Inflammatory macrophage (primary cell): ENCODE data around the gene EDARADD.
"Not testable (repeated sequence)": the region's sequence is repeated elsewhere in the genome, so short reads cannot be mapped to it uniquely, and the experiment has no call there.

ENCODE experiments used
- DNase-seq, 2 donors: peaks; one replicate each; pipeline ENCODE4 v3.0.0-alpha.2; 2020 to 2022
- total RNA-seq, 18 experiments: gene quantifications; one replicate each; lab custom pipeline; 2026; ENCODE audit warnings: mixed read lengths in 6 of 18, inconsistent platforms in 2 of 18; lab: John Stamatoyannopoulos, UW

The EDARADD gene
- 0 to 1.4 (median 0.06) reads per million in 18 experiments for total RNA-seq

- peak in 1 of 2 donors; percentile 13 for DNase-seq
These were observed at the start of gene EDARADD for GRCh38 chr1:236393681-236394481. Gene EDARADD (plus strand): TSS chr1:236394286. CDS start chr1:236394445, 159 bp downstream.

GRCh38 chr1:236345728-236346127 lies 48.4 kb upstream of the EDARADD start:
- DNase-seq = peak in 1 of 2 donors; percentile 13

GRCh38 chr1:236348071-236348470 lies 46.0 kb upstream of the EDARADD start:
- no peak for DNase-seq

- DNase-seq = no peak
These were observed 43.8 kb upstream of the EDARADD start for GRCh38 chr1:236350308-236350707.

- no peak for DNase-seq
These were observed 42.1 kb upstream of the EDARADD start for GRCh38 chr1:236351875-236352573.

GRCh38 chr1:236352747-236353146 lies 41.3 kb upstream of the EDARADD start:
- DNase-seq = not testable (repeated sequence)

DNA sequence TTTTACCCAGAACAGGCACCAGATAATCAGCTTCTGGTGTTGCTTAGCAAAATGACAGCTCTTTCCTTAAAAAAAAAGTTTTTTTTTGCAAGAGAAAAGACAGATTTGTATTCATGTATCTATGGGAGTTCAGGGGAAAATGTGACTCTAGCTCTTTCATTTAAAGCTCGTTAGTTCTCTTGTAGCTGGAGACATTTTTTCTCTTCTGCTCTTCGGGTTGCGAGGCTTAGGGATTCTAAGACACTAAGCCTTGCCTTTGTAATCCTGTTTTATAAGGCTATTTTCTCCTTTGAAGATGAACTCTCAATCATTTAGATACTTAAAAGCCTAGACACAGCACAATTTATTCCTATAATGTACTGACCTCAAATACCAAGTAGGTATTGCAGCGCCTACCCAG lies 40.3 kb upstream of the EDARADD start:
- no peak for DNase-seq

- DNase-seq = no peak
These were observed 39.5 kb upstream of the EDARADD start for GRCh38 chr1:236354330-236355147.

GRCh38 chr1:236356141-236356540 lies 37.9 kb upstream of the EDARADD start:
- DNase-seq = no peak

- DNase-seq = no peak
These were observed 32.0 kb upstream of the EDARADD start for GRCh38 chr1:236361909-236362590.

DNA sequence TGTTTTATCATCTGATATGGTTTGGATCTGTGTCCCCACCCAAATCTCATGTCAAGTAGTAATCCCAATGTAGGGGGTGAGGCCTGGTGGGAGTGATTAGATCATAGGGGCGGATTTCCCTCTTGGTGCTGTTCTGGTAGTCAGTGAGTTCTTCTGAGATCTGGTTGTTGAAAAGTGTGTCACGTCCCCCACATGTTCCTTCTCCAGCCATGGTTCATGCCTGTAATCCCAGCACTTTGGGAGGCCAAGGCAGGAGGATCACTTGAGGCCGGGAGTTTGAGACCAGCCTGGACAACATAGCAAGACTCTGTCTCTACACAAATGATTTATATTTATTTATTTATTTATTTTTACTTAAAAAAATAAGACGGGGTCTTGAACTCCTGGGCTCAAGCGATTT lies 30.8 kb upstream of the EDARADD start:
- no peak for DNase-seq

GRCh38 chr1:236365999-236366570 lies 28.0 kb upstream of the EDARADD start:
- DNase-seq = no peak

- not testable (repeated sequence) for DNase-seq
These were observed 27.4 kb upstream of the EDARADD start for GRCh38 chr1:236366681-236367080.

DNA sequence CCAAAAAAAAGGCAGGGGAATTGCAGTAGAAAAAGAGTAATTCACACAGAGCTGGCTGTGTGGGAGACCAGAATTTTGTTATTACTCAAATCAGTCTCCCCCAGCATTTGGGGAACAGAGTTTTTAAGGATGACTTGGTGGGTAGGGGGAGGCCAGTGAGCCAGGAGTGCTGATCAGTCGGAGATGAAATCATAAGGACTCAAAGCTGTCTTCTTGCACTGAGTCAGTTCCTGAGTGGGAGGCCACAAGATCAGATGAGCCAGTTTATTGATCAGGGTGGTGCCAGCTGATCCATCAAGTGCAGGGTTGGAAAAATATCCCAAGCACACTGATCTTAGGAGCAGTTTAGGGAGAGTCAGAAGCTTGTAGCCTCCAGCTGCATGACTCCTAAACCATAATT lies 23.7 kb upstream of the EDARADD start:
- no peak for DNase-seq

GRCh38 chr1:236371083-236371482 lies 23.0 kb upstream of the EDARADD start:
- no peak for DNase-seq

DNA sequence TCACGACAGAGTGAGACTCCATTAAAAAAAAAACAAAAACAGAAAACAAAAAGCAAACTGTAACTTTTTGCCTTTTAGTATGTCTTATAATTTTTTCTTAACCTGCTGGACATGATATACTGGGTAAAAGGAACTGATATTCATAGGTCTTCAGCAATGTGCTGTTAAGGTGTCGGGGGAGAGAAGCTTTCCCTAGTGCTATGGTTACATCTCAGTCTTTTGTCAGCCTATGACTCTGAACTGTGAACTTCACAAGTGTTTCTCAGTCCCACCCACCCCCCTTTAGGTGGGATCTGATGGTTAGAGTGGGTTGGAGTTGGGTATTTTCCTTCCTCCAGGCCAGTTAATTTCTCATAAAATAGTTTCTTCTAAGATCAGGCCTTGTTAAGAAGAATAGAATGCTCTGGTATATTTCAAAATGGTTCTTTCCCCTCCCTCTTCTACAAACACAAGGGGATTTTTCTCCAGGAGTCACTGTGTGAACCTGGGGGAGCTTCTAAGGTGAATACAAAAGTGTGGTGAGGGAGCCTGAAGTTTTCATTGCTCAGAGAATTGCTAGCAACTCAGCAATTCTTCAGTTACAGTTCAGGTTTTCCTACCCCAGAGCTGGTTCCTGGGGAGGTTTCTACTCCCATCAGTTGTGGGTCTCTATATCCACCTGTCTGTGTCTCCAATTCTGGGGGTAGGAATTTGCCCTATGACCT lies 16.1 kb upstream of the EDARADD start:
- DNase-seq = no peak

- DNase-seq = no peak
These were observed 12.4 kb upstream of the EDARADD start for GRCh38 chr1:236381565-236382158.

GRCh38 chr1:236388332-236388731 lies 5.8 kb upstream of the EDARADD start:
- no peak for DNase-seq

- no peak for DNase-seq
These were observed 4.8 kb upstream of the EDARADD start for GRCh38 chr1:236389253-236389652.

GRCh38 chr1:236391008-236391407 lies 3.1 kb upstream of the EDARADD start:
- DNase-seq = no peak

DNA sequence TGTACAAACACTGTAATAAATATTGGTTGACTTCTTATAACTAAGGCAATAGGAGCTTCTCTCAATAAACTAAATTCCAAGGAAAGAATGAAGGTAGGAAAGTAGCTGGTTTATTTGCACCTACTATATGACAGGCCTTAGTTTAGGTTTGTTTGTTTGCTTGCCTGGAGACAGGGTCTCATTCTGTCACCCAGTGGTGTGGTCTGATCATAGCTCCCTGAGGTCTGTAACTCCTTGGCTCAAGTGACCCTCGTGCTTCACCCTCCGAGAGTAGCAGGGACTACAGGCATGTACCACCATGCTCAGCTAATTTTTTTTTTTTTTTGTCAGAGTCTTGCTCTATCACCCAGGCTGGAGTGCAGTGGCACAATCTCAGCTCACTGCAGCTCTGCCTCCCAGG lies 1.9 kb upstream of the EDARADD start:
- DNase-seq = no peak
